Measurements from ENCODE around the gene FANK1. TPM values are rescaled to one million over a fixed set of nuclear protein-coding genes. Genes with fewer than 3 reads are reported as not detected.

The FANK1 gene
- total RNA-seq, 2 experiments from 2014 or later = 0.25 TPM; not detected in 1

- Histone ChIP-seq H3K36me3 (ENCODE audit: insufficient read depth, low read length) (peaks cover 6% of the 10 kb centered on the region), H3K27ac (ENCODE audit: low read depth in 1 of 2, low read length in 2 of 2) (no peak overlapping the region), H3K27me3 (ENCODE audit: control insufficient read depth in 1 of 2, insufficient read depth in 2 of 2, low read length in 2 of 2) (no peaks in the 10 kb centered on the region), H3K9me3 (ENCODE audit: control insufficient read depth in 1 of 2, insufficient read depth in 1 of 2, low read length in 2 of 2) (peaks cover 0 to 6% of the 10 kb centered on the region in 2 experiments), H3K4me3 (ENCODE audit: low read length) (no peak overlapping the region), H3K4me1 (ENCODE audit: insufficient read depth, low read length) (no peaks in the 10 kb centered on the region)
- Mint-ChIP-seq H3K27ac (no peak overlapping the region), H3K36me3 (ENCODE audit: low read depth) (peaks cover 10% of the 10 kb centered on the region), H3K9me3 (peaks cover 3% of the 10 kb centered on the region), H3K4me1 (ENCODE audit: low read depth) (no peaks in the 10 kb centered on the region), H3K4me3 (no peak overlapping the region), H3K27me3 (no peaks in the 10 kb centered on the region)
- intact Hi-C loops (cut with DNase I, micrococcal nuclease) = no loop called here
- TF ChIP-seq, protein P1, sequence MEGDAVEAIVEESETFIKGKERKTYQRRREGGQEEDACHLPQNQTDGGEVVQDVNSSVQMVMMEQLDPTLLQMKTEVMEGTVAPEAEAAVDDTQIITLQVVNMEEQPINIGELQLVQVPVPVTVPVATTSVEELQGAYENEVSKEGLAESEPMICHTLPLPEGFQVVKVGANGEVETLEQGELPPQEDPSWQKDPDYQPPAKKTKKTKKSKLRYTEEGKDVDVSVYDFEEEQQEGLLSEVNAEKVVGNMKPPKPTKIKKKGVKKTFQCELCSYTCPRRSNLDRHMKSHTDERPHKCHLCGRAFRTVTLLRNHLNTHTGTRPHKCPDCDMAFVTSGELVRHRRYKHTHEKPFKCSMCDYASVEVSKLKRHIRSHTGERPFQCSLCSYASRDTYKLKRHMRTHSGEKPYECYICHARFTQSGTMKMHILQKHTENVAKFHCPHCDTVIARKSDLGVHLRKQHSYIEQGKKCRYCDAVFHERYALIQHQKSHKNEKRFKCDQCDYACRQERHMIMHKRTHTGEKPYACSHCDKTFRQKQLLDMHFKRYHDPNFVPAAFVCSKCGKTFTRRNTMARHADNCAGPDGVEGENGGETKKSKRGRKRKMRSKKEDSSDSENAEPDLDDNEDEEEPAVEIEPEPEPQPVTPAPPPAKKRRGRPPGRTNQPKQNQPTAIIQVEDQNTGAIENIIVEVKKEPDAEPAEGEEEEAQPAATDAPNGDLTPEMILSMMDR (IDR thresholded peaks at IDR 0.05) = no peak
- ATAC-seq (ENCODE audit: poor library complexity) (no peak), DNase-seq (no peak)
- ChIA-PET CTCF (no interaction called here), POLR2A (no interaction called here)
Measured at GRCh38 chr10:125871338-125871737, 25.0 kb upstream of the FANK1 start.

DNA sequence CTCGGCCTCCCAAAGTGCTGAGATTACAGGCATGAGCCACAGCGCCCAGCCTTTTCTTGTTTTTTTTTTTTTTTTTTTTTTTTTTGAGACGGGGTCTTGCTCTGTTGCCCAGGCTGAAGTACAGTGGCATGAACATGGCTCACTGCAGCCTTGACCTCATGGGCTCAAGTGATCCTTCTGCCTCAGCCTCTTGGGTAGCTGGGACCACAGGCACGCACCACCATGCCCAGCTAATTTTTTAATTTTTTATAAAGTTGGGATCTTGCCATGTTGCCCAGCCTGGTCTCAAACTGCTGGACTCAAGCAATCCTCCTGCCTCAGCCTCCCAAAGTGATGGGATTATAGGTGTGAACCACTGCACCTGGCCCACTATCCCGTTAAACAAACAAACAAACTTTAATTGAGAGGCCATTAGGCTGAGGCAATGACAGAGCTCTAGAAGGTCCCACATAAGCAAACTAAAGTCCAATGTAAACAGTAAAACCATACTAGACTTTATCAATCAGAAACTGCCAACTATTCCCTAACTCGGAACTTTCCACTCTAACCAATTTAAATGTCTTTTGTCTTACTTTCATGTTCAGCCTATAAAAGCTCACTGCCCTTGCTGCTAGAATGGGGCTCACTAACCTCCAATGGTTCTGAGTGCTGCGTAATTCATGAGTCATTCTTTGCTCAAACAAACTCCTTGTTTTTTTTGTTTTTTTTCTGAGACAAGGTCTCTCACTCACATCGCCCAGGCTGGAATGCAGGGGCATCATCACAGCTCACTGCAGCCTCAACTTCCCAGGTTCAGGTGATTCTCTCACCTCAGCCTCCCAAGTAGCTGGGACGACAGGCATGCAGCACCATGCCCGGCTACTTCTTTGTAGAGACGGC, 17.2 kb upstream of the FANK1 start:
- Histone ChIP-seq H3K4me3 (ENCODE audit: low read length) (no peak overlapping the region), H3K27me3 (ENCODE audit: control insufficient read depth in 1 of 2, insufficient read depth in 2 of 2, low read length in 2 of 2) (no peaks in the 10 kb centered on the region), H3K36me3 (ENCODE audit: insufficient read depth, low read length) (no peaks in the 10 kb centered on the region), H3K9me3 (ENCODE audit: control insufficient read depth in 1 of 2, insufficient read depth in 1 of 2, low read length in 2 of 2) (peaks cover 4 to 7% of the 10 kb centered on the region in 2 experiments), H3K27ac (ENCODE audit: low read depth in 1 of 2, low read length in 2 of 2) (no peak overlapping the region), H3K4me1 (ENCODE audit: insufficient read depth, low read length) (no peaks in the 10 kb centered on the region)
- H3K27ac Mint-ChIP-seq = no peak overlapping the region
- ChIA-PET CTCF (no interaction called here), POLR2A (no interaction called here)
- no peaks in the 10 kb centered on the region for H3K27me3 Mint-ChIP-seq
- H3K36me3 Mint-ChIP-seq (ENCODE audit: low read depth) = peaks cover 24% of the 10 kb centered on the region
- intact Hi-C loops (cut with DNase I, micrococcal nuclease) = no loop called here
- H3K9me3 Mint-ChIP-seq = peaks cover 3% of the 10 kb centered on the region
- no peak overlapping the region for H3K4me3 Mint-ChIP-seq
- ATAC-seq (ENCODE audit: poor library complexity) = no peak
- DNase-seq = no peak
- TF ChIP-seq, protein P1 (IDR thresholded peaks at IDR 0.05) = no peak
- H3K4me1 Mint-ChIP-seq (ENCODE audit: low read depth) = no peaks in the 10 kb centered on the region

DNA sequence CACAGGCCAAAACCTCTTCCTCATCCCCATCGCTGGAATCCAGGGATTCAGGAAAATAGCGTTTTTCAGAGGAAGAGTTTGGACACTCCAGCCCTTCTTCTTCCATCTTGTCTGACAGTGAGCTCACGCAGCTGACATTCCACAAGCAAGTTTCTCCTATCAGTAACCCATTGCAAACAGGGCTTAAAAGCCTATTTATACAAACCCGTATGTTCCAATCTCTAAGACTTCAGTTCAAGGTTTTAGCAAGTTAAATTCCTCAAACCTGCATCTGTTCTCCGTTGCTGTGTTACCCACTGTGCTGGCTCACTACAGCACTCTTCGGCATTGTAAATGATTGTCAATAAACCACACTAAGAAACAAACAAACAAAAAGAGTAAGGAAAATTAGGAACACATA, 15.6 kb upstream of the FANK1 start:
- Mint-ChIP-seq H3K4me1 (ENCODE audit: low read depth) (no peaks in the 10 kb centered on the region), H3K36me3 (ENCODE audit: low read depth) (peaks cover 18% of the 10 kb centered on the region), H3K27me3 (no peaks in the 10 kb centered on the region), H3K27ac (no peak overlapping the region), H3K4me3 (no peak overlapping the region), H3K9me3 (peaks cover 3% of the 10 kb centered on the region)
- ATAC-seq (ENCODE audit: poor library complexity) (no peak), DNase-seq (no peak)
- no peaks in the 10 kb centered on the region for H3K27me3 ChIP-seq (ENCODE audit: control insufficient read depth in 1 of 2, insufficient read depth in 2 of 2, low read length in 2 of 2)
- CTCF ChIA-PET = no interaction called here
- peaks cover 4 to 7% of the 10 kb centered on the region in 2 experiments for H3K9me3 ChIP-seq (ENCODE audit: control insufficient read depth in 1 of 2, insufficient read depth in 1 of 2, low read length in 2 of 2)
- POLR2A ChIA-PET = no interaction called here
- H3K4me3 ChIP-seq (ENCODE audit: low read length) = no peak overlapping the region
- TF ChIP-seq, protein P1 (IDR thresholded peaks at IDR 0.05) = no peak
- no peak overlapping the region for H3K27ac ChIP-seq (ENCODE audit: low read depth in 1 of 2, low read length in 2 of 2)
- no peaks in the 10 kb centered on the region for H3K4me1 ChIP-seq (ENCODE audit: insufficient read depth, low read length)
- intact Hi-C loops (cut with DNase I, micrococcal nuclease) = no loop called here
- H3K36me3 ChIP-seq (ENCODE audit: insufficient read depth, low read length) = no peaks in the 10 kb centered on the region
